GM12865 (cell line): ENCODE data around the gene PELI2.

Experiments used
- DNase-seq: peaks from one replicate; pipeline ENCODE4 v3.0.0; 2010; ENCODE audit warnings: low read depth
- H3K4me3 ChIP-seq: 2 replicates; pipeline ENCODE4 v1.5.1; 2011; ENCODE audit warnings: mild to moderate bottlenecking, low read depth, low read length, control low read depth
- CTCF ChIP-seq: IDR thresholded peaks from 2 replicates; pipeline ENCODE4 v1.5.1; 2011; ENCODE audit warnings: low read length, control low read depth, low read depth, inconsistent platforms; ENCODE audit not compliant: insufficient read depth; ENCODE audit errors: missing control alignments

Gene PELI2

DNA sequence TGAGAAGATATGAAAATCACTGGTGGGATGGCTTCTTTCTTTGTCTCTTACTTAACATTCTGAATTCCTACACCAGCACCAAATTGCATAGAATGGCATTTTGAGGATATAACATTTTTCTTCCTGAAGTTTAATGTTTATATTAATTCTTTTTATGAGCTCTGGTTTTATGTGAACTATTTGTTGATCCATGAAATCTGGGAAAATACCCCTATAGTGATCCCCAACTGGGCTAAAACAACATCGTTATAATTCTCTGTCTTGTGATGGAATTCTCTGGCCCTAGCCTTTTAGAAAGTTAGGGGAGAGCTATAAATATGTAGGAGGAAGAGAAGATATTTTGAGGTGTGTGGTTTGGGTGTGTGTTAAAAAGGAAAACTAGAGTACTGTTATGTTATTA, 29.2 kb downstream of the PELI2 start:
- no peak for DNase-seq
- TF ChIP-seq CTCF: no peak
- no peak overlapping the region for H3K4me3 ChIP-seq

GRCh38 chr14:56147986-56148901, 30.0 kb downstream of the PELI2 start:
- H3K4me3 ChIP-seq: no peak overlapping the region
- no peak for DNase-seq
- no peak for TF ChIP-seq CTCF

DNA sequence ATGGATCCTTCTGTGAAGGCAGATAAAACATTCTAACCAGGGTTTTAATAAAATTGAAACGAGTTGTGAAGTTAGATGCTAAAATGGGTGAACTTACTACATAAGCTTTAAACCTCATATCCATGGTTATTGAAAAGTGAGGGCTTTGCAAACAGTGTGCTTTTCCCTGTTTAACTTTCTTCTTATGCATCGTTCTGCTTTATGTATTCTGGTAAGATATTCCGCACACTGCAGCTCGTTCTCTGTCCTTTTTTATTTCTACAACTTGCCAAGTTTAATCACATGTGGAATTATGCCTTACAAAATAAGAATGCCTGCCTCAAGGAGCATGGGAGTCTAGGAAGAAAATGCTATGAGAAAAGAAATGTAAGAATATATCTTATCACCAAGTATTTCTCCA, 30.9 kb downstream of the PELI2 start:
- DNase-seq: no peak
- TF ChIP-seq CTCF: no peak
- H3K4me3 ChIP-seq: no peak overlapping the region

DNA sequence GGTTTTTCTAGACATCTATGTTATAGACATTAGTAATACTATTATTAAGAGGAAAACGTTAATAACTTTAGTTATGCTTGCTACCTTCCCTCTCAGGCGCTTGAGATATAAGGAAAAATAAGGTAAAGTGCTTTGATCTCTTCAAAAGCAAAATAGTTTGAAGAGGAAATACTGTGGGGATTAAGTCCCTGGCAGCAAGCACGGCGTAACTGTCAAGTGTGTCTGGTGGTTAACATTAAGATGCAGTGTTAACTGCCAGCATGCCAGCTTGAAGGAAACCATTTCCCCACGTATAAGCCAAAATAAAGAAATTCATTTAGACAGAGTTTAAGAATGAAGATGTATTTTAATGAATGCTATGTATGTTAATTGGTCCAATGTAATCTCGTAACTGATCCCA, 31.8 kb downstream of the PELI2 start:
- H3K4me3 ChIP-seq: no peak overlapping the region
- DNase-seq: no peak
- TF ChIP-seq CTCF: no peak

GRCh38 chr14:56150645-56151345, 32.6 kb downstream of the PELI2 start:
- peak; percentile 33 for DNase-seq
- peak; percentile 12 for TF ChIP-seq CTCF
- H3K4me3 ChIP-seq: no peak overlapping the region

DNA sequence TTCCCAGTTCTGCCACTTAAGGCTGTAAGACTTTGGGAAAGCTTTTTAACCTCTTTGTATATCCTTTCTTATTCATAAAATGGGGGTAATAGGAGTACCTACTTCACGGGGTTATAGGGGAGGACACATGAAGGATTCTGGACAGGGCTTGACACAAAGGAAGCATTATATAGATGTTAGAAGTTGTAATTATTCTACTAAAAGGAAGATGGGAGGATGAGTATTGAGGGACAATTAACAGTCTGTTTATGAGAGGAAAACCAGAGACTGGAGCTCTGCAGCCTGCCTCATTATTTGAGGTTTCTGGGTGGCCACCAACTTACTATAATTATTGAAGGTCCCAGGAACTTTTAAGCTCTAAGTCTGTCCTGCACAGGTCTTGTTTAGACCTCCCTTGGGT, 34.0 kb downstream of the PELI2 start:
- DNase-seq: no peak
- no peak for TF ChIP-seq CTCF
- H3K4me3 ChIP-seq: no peak overlapping the region
